HTERT RPE-1 (cell line): ENCODE measurements around the gene HNRNPA3.
"Not testable (repeated sequence)": the region's sequence is repeated elsewhere in the genome, so short reads cannot be mapped to it uniquely, and the experiment has no call there.

Experiments
- in situ Hi-C: fragments of 300-500 bp; cut with MboI; formaldehyde crosslinking; loops from 4 replicates; pipeline ENCODE4 v1.14.3; 2020; ENCODE audit warnings: low sequenced_read_pairs

The HNRNPA3 gene

DNA sequence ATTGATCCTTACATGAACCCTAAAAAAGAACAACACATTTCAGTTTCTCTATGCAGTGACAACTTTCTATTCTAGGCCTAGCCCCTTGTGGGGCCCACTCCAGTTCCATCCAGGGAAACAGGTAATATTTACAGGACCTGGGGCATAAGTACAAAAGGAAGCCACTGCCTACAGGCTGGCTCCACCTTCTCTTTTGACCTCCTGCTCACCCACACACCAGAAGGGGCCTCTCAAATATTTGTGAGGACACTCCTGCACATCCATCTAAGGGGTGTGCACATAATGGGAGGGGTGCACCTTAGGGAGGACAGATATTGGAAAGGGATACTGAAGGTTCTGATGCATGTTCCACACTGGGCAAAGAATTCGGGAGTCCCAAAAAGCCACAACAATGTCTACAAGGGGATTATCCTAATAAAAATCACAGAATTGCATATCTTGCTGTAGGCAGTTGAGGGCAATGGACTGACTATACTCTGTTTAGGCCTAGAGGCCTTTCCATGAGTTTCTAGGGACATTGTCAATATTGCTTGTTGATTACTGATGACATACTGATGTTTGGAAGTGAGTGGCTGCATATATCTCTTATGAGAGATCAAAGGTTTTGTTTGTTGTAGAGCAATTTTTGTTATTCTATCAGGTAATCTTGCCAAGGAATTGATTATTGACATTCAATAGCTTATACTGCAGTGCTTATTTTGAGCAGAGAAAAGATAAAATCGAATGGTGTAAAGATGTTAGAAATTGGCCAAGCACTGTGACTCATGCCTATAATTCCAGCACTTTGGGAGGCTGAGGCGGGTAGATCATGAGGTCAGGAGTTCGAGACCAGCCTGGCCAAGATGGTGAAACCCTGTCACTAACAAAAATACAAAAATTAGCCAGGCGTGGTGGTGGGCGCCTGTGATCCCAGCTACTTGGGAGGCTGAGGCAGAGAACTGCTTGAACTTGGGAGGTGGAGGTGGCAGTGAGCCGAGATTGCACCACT is 23.8 kb upstream of the HNRNPA3 start:
- in situ Hi-C loops, result no loop called here

DNA sequence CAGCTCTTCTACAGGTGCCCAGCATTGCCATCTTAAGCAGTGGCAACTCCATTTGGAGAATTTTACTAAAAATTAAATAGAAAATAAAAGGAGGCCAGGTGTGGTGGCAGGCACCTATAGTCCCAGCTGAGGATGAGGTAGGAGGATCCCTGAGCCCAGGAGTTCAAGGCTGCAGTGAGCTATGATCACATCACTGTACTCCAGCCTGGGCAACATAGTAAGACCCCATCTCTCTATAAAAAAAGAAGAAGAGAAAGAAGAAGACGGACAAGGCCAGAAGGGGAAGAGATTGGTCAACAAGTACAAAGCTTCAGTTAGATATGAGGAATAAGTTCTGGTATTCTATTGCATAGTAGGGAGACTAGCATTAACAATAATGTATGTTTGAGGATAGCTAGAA is 21.7 kb upstream of the HNRNPA3 start:
- in situ Hi-C loops, result no loop called here

DNA sequence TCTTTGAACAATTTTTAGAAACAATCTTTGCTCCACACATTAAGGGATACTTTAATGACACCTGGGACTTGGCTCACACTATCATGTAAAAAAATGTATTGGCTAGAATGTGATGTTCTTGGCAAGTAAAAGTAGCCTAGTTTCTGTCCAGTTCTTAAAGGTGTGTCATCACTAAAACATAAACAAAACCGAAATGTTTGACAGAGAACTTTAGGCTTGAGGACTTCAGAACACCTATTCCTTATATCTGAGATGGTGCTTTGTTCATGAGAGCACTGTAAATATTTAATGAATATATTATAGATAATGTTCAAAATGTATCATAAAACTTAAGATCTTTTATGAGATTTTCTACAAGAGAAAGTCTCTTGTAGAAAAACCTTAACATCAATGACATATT is 19.8 kb upstream of the HNRNPA3 start:
- in situ Hi-C loops, result no loop called here

DNA sequence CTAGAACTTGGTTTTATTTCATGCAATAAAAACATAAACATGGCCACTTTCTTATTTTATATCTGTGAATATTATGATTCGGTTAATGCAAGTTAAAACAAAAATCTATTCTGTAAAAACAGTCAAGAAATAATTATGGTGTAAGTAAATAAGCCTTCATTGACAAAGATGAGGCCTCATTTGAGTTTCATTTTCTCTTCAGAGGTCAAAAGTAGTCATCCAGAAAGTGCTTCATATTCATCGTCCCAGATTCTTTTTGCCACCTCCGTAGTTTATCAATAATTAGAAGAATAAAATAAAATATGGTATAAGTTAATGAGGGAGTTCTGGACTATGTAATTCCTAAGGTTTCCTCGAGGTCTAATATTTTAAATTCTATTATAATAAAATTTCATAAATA is 19.4 kb upstream of the HNRNPA3 start:
- in situ Hi-C loops, result no loop called here

DNA sequence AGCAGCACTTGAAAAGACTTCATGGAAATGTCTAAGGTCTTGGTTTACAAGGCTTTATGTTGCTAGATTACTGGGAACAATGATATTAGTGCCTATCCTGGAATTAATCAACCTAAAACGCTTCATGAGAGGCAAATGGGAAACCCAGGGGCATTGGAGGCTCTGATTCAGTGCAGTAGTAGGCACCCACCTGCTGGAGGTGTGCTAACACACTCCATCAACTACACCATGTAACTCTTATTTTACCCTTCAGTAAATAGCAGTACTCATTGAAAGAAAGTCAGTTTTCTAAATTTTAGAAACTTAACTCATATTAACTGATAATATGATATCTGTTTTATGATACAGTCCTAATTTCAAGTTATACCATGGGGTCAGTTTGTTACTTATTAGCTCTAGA is 17.4 kb upstream of the HNRNPA3 start:
- in situ Hi-C loops, result no loop called here

DNA sequence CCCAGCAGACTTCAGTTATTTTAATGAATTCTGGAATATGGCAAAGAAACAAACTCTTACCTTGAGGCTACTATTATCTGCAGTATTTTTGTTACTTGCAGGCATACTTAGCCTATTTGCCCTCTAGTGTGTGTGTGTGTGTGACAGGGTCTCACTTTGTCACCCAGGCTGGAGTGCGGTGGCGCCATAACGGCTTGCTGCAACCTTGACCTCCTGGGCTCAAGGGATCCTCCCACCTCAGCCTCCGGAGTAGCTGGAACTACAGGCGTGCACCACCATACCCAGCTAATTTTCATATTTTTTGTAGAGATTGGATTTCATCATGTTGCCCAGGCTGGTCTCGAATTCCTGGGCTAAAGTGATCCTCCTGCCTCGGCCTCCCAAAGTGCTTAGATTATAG is 12.2 kb upstream of the HNRNPA3 start:
- in situ Hi-C loops, result not testable (repeated sequence)

DNA sequence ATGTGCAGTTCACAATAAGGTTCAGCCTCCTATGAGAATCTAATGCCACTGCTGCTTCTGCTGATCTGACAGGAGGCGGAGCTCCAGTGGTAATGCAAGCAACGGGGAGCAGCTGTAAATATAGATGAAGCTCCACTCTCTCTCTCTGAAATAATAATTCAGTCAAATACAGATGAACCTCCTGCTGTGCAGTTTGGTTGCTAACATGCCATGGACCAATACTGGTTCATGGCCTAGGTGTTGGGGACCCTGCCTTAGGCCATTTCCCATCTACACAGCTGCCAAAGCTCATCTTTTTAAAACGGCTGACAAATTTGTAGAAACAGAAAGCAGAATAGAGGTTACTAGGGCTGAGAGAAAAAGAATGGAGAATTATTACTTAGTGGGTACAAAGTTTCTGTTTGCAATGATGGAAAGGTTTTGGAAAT is 10.7 kb upstream of the HNRNPA3 start:
- in situ Hi-C loops, result no loop called here

DNA sequence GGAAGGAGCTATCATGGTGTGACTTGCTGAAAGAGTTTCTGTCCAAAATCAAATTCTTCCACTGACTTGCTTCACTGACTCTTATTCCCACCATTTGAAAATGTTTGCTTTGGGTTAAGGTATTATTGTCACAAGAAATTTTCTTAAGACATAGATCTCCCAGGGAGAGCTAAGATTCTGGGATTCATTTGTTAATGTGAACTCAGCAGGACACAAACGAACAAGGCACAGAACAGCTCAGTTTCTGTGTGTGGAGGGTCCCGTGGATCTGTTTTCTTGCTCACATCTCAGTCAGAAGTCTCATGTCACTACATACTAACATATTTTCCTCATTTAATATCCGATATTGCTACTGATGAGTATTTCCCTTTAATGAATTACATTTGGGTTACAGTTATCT is 8.2 kb upstream of the HNRNPA3 start:
- in situ Hi-C loops, result no loop called here

DNA sequence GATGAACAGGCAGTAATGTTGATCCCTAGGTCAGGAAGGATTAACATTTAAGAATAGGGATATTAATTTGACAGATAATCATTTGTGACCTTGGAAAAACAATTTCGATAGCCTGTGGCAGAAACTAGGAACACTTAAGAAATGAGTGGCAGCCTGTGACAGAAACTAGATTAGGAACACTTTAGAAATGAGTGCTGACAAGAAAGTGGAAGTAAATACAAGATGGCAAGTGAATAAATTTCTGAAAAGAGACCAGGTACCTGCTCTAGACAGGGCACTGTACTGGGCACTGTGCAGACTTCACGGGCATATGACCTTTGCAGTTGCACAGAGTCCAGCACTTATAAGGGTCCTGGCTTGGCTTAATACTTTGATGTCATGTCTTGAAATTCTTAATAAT is 5.5 kb upstream of the HNRNPA3 start:
- in situ Hi-C loops, result no loop called here

DNA sequence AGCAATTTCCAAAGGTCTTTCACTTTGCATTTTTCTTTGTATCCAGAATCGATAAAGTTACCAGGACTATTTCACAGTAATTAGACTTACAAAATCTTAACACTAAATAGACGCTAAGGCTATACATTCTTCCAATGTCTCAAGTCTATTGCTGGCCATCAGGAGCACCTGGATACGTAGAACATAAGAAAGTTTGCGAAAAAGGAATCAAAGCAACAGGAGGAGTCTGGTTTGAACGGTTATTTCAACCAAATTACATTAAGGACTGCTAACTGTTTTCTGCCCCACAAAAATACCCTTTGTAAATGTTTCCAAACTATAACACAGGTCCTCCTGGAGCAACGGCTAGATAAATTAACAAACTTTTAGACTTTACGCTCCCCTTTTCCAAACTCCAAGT is 1.4 kb upstream of the HNRNPA3 start:
- in situ Hi-C loops, result no loop called here

DNA sequence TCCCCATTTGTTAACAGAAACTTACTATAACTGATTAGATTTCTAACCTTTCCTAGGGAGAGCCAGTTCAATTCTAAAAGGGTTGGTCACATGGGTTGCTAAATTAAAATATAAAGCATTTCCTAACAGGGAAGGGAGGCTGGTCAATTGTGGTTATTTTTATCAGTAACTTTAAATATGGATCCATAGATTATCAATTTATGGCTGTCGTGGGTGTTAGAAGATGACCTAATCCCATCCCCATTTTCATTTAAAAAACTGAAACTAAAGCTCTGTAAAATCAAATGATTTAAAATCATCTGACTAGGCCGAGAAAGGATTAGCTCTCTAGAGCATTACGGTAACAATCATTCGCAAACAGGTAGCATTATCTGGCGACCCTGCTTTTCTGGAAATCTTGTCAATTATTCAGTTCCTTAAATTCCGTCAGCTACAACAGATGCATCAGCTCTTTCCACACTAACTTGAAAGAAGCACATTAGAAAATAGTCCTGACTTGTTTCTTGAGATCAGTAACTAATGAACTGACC is 953 bp upstream of the HNRNPA3 start:
- in situ Hi-C loops, result no loop called here

DNA sequence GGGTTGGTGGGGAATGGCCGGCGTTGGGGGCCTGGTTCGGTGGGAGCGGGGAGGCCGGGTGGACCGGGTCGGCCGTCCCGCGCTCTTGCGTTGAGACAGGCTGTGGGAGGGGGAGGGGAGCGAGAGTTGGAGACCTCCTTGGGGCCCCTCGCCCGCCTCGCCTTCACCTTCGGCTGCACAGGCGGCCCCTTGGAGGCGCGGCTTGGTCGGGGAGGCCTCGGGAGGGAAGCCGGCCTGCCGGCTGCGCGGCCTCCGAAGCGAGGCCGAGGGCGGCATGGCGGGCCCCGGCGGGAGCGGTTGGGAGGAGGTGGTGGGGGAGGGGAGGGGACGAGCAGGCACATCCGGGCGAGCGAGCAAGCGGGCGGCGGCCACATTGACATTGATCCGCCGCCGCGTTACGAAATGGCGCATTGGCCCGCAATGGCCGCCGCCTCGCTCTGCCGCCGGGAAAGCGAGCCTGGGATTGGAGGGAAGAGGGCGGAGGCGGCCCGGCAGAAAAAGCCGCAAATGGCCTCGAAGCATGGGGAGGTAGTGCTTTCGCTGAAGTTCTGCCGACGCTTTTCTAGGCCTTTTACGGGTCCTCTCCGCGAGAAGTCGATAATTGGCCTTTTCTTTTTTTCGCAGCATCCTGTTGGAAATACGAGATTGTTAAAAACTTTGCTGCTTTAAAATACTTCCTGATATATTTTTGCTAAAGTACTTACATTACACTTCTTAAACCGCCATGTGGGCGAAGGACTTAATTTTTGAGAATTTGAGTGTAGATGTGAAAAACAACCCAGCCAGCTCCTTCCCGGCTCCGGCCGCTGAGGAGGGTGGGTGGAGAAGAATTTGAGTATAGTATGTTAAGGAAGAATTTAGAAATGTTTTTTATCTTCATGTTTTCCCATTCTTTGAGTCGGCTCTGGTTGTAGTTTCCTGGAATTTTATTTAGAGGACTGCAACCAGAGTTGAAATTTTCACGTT is 580 bp downstream of the HNRNPA3 start:
- in situ Hi-C loops, result no loop called here

DNA sequence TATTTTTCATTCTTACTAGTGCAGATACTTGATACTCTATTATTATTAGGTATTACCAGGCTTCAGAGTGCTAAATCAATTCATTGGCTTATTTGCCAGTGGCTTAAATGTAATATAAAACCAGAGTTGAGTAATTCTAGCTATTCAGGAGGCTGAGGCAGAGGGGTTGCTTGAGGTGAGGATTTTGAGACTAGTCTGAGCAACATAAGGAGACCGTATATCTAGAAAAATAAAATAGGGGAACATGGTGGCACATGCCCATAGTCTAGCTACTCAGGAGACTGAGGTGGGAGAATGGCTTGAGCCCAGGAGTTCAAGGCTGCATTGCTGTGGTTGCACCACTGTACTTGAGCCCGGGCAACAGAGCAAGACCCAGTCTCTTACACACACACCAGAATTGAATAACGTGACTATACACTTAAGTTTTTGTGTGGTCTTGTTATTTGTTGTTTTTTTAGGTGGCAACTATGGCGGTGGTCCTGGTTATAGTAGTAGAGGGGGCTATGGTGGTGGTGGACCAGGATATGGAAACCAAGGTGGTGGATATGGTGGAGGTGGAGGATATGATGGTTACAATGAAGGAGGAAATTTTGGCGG is 4.8 kb downstream of the HNRNPA3 start:
- in situ Hi-C loops, result no loop called here

DNA sequence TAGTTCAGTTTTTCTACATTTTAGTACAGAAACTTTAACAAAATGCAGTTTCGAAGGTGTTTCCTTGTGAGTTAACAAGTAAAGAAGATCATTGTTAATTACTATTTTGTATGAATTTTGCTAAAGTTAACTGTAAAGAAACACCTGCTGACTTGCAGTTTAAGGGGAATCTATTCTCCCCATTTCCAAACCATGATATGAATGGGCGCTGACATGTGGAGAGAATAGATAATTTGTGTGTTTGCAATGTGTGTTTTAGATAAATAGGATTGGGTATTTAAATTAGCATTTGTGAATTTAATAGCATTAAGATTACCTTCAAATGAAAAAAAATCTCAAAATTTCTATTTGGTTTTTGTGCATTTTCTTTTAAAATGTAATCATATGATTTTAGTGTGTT is 7.2 kb downstream of the HNRNPA3 start:
- in situ Hi-C loops, result not testable (repeated sequence)

DNA sequence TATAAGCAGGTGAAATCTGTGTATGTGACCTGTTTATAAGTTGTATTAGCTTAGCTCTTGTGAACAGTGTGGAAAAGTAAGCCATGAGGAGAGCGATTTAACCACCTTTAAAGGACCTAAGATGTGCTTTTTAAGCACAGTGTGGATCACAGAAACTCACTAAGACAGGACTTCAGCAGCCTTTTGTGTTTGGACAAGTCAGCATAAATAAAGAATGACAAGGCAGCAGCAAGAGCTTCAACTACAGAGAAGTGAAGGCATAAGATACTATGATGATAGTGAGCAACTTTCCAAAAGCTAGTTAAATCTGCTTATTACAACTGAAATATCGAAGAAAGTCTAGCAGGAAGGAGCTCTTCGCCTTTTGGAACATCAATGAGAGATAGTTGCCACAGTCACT is 8.9 kb downstream of the HNRNPA3 start:
- in situ Hi-C loops, result no loop called here

DNA sequence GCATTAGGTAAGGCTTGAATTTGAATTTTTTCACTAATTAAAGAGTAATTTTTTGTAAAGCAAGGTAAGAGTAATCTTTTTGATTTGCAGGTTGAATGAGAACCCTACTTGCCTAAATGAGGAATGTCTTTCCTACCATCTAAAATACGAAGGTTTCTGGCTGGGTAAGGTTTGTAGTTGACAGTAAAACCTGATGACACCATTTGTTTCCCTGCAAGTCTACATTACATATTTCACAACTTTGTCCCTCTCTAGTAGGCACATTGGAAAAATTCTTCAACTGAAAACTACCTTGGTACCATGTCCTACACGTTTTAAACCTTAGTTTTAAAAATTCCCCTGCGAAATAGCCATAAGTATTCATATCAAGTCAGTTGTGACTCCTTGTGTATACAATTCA is 9.4 kb downstream of the HNRNPA3 start:
- in situ Hi-C loops, result no loop called here

DNA sequence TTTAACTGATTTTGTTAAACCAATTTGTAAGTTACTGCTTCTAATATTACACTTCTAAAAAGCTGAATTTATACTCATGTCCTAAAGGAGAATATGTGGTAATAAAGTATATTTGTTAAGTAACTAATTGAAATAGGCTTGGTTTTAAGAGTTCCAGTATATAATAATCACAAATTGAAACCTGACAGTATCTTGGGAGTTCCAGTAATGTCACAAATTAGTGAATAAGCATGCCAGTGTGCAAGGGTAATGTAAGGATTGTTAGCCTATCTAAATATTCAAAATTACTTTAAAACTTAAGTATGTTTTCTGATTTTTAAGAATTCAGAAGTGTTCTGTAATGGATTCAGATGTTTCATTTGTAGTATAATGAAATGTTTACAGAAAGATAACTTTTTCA is 10.8 kb downstream of the HNRNPA3 start:
- in situ Hi-C loops, result not testable (repeated sequence)

DNA sequence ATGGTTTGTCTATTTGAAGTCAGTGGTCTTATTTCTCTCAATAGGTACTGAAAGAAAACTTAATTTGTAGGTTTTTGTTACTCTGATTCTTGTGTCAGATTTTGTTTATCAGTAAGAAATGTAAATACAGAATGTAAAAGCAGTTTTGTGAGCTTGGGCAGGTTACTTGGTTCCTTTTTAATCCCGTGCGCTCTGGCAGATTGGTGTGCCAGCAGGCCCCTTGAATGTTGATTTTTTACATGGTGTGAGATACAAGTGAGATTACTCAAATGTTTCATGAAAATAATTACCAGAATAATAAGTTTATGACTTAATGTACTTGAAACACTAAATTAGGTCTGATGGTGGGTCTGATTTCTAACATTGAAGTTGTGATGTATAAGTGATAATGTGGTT is 13.4 kb downstream of the HNRNPA3 start:
- in situ Hi-C loops, result no loop called here

DNA sequence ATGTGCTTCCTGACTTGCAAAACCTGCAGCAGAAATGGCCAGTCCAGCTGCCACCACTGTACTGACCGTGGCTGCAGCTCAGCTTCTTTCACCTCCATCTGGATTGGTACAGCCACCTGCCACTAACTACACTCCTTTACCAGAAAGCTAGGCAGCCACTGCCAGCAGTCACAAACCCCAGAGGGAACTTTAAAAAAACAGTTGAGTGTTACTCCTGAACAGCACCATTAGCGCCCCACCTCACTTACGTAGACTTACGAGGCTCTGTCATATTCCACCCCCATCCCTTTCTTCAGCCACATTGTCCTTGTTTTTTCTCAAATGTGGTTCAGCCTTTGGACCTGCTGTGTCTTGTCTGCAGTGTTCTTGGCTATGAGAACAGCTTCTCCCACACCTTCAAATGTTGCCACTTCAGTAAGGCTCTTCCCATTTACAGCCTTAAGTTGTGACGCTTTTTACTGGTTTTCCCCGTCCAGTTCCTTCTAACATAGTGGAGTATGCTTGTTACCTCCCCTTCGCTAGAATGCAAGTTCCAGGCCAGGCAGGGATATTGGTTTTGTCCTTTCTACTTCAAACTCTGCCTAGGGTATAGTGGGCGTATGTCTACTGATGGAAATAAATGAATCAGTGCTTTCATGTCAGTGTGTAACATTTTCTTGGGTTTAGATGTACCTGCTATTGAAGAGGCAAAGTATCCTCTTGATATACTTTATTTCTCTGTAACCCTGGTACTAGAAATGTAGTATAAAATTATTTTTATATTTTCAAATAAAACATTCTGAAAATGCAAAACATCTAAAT is 17.0 kb downstream of the HNRNPA3 start:
- in situ Hi-C loops, result no loop called here

DNA sequence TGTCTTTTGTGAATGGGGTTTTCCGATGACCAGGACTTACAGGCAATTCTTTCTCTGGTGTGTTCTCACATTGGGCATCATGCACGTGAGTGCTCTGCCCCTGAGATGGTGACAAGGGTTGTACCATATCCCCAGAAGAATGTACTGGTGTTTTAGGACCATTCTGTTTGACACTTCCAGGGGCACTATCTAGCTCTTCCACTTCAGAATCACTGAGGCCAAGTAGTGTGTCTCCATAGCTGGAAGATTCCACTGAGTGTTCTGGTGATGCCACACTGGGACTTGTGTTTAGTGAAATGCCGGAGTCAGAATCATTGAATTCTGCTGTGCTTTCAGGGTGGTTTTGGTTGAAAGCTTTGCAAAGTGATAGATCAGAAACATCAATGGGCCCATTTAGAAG is 18.7 kb downstream of the HNRNPA3 start:
- in situ Hi-C loops, result no loop called here
